KMS-11 (cell line): ENCODE results near the gene ITPRIP.

Source experiments
- H2AFZ ChIP-seq: fragments of 200-600 bp; sonication (generic); 2 replicates; pipeline ENCODE4 v1.6.1; 2016; ENCODE audit warnings: antibody characterized with exemption, mixed run types, low read depth
- H3K27ac ChIP-seq: fragments of 200-600 bp; sonication (generic); 2 replicates; pipeline ENCODE4 v1.6.1; 2016; ENCODE audit warnings: mild to moderate bottlenecking, mixed run types
- H3K27me3 ChIP-seq: fragments of 200-600 bp; sonication (generic); 2 replicates; pipeline ENCODE4 v1.6.1; 2017; ENCODE audit warnings: mild to moderate bottlenecking, low read depth, mixed run types, moderate library complexity; ENCODE audit not compliant: insufficient read depth
- H3K36me3 ChIP-seq: fragments of 200-600 bp; sonication (generic); 2 replicates; pipeline ENCODE4 v1.6.1; 2017; ENCODE audit warnings: mild to moderate bottlenecking, mixed run types; ENCODE audit not compliant: insufficient read depth
- H3K4me1 ChIP-seq: fragments of 200-600 bp; sonication (generic); 2 replicates; pipeline ENCODE4 v1.6.1; 2016; ENCODE audit warnings: mild to moderate bottlenecking, low read depth, mixed run types; ENCODE audit not compliant: poor library complexity, severe bottlenecking
- H3K4me2 ChIP-seq: fragments of 200-600 bp; sonication (generic); 2 replicates; pipeline ENCODE4 v1.7.0; 2016; ENCODE audit warnings: mild to moderate bottlenecking, mixed run types
- H3K4me3 ChIP-seq: fragments of 200-600 bp; sonication (generic); IDR thresholded peaks from 2 replicates; pipeline ENCODE4 v1.6.1; 2017; ENCODE audit warnings: low read depth, low read length, mixed read lengths; ENCODE audit not compliant: insufficient read depth
- H3K79me2 ChIP-seq: fragments of 200-600 bp; sonication (generic); 2 replicates; pipeline ENCODE4 v1.6.1; 2016; ENCODE audit warnings: low read depth, mixed run types; ENCODE audit not compliant: insufficient read depth
- H3K9ac ChIP-seq: fragments of 200-600 bp; sonication (generic); 2 replicates; pipeline ENCODE4 v1.6.1; 2016; ENCODE audit warnings: mild to moderate bottlenecking, mixed run types
- H4K20me1 ChIP-seq: fragments of 200-600 bp; sonication (generic); 2 replicates; pipeline ENCODE4 v1.6.1; 2016; ENCODE audit warnings: mild to moderate bottlenecking, mixed run types; ENCODE audit not compliant: insufficient read depth
- CTCF ChIP-seq: fragments of 200-600 bp; sonication (generic); conservative IDR thresholded peaks from 2 replicates; pipeline ENCODE4 v1.6.1; 2017; ENCODE audit warnings: low read depth, mild to moderate bottlenecking, antibody characterized with exemption, low read length, moderate library complexity, mixed read lengths

Gene ITPRIP

GRCh38 chr10:104304927-104305326, 33.3 kb downstream of the ITPRIP start:
- H3K27ac ChIP-seq = no peak overlapping the region
- no peak for TF ChIP-seq CTCF

GRCh38 chr10:104304356-104304745, 33.9 kb downstream of the ITPRIP start:
- Histone ChIP-seq H3K4me1 (peaks cover 17% of the 10 kb centered on the region), H3K27me3 (peaks cover 7% of the 10 kb centered on the region; the same call in 1 of the 2 replicates), H3K27ac (no peak overlapping the region), H3K4me2 (no peak overlapping the region), H3K4me3 (no peak overlapping the region), H3K9ac (no peak overlapping the region), H2AFZ (no peak overlapping the region), H4K20me1 (no peaks in the 10 kb centered on the region), H3K79me2 (no peaks in the 10 kb centered on the region), H3K36me3 (no peaks in the 10 kb centered on the region)
- TF ChIP-seq CTCF = no peak

More at GRCh38 chr10:104304927-104305326, 33.3 kb downstream of the ITPRIP start:
- no peaks in the 10 kb centered on the region for H3K36me3 ChIP-seq
- H3K4me2 ChIP-seq = no peak overlapping the region
- peaks cover 7% of the 10 kb centered on the region; the same call in 1 of the 2 replicates for H3K27me3 ChIP-seq
- no peak overlapping the region for H3K9ac ChIP-seq
- no peak overlapping the region for H2AFZ ChIP-seq
- H3K4me1 ChIP-seq = peaks cover 20% of the 10 kb centered on the region
- no peak overlapping the region for H3K4me3 ChIP-seq
- H3K79me2 ChIP-seq = no peaks in the 10 kb centered on the region
- no peaks in the 10 kb centered on the region for H4K20me1 ChIP-seq

GRCh38 chr10:104303594-104304355, 34.5 kb downstream of the ITPRIP start:
- no peak overlapping the region for H3K27ac ChIP-seq
- H3K79me2 ChIP-seq = no peaks in the 10 kb centered on the region
- no peak overlapping the region for H2AFZ ChIP-seq
- TF ChIP-seq CTCF = no peak
- H3K27me3 ChIP-seq = peaks cover 7% of the 10 kb centered on the region; the same call in 1 of the 2 replicates
- H3K9ac ChIP-seq = no peak overlapping the region
- H3K4me2 ChIP-seq = no peak overlapping the region
- H3K4me3 ChIP-seq = no peak overlapping the region
- no peaks in the 10 kb centered on the region for H3K36me3 ChIP-seq
- H4K20me1 ChIP-seq = no peaks in the 10 kb centered on the region
- peaks cover 14% of the 10 kb centered on the region for H3K4me1 ChIP-seq

- Histone ChIP-seq H3K9ac (no peak overlapping the region), H3K79me2 (no peaks in the 10 kb centered on the region), H3K36me3 (no peaks in the 10 kb centered on the region), H3K4me2 (no peak overlapping the region), H3K4me1 (no peaks in the 10 kb centered on the region), H3K4me3 (no peak overlapping the region), H2AFZ (no peak overlapping the region), H3K27ac (no peak overlapping the region), H4K20me1 (no peaks in the 10 kb centered on the region), H3K27me3 (peaks cover 7% of the 10 kb centered on the region; the same call in 1 of the 2 replicates)
- no peak for TF ChIP-seq CTCF
These were observed 36.2 kb downstream of the ITPRIP start for GRCh38 chr10:104301907-104302690.
